Heart left ventricle (tissue), 16 donors: ENCODE data around the gene FEN1. TPM values are rescaled to one million over a fixed set of nuclear protein-coding genes. Genes with fewer than 3 reads are reported as not detected.
A peak's percentile ranks its signal among the peaks of the same experiment; 100 is the strongest.

Source experiments
- ATAC-seq, 4 donors: fragments of 200-7000 bp; cut with Tn5 transposase; one replicate each; pipeline ENCODE4 v1.9.1; 2020 to 2022; ENCODE audit warnings: moderate library complexity in 4 of 4, mild to moderate bottlenecking in 3 of 4, moderate number of reproducible peaks in 1 of 4
- DNase-seq, 5 donors: peaks; one replicate each; pipeline ENCODE4 v3.0.0-alpha.2; 2020
- H3K27ac ChIP-seq, 12 donors: fragments of 200-600 bp; sonication (generic) in 4 of 12; one replicate each; pipeline versions ENCODE4 v1.5.0 to v1.8.0; 2016 to 2022; ENCODE audit warnings: mild to moderate bottlenecking in 2 of 12
- H3K27me3 ChIP-seq, 9 donors: fragments of 200-600 bp; sonication (generic) in 2 of 9; one replicate each; pipeline versions ENCODE4 v1.5.1 to v1.8.0; 2016 to 2022; ENCODE audit warnings: mild to moderate bottlenecking in 3 of 9
- H3K36me3 ChIP-seq, 9 donors: fragments of 200-600 bp; sonication (generic) in 2 of 9; one replicate each; pipeline versions ENCODE4 v1.5.0 to v1.8.0; 2018 to 2022; ENCODE audit warnings: mild to moderate bottlenecking in 2 of 9
- H3K4me1 ChIP-seq, 12 donors: fragments of 200-600 bp; sonication (generic) in 4 of 12; one replicate each; pipeline versions ENCODE4 v1.5.0 to v1.8.0; 2016 to 2022; ENCODE audit warnings: mild to moderate bottlenecking in 3 of 12
- H3K4me3 ChIP-seq, 12 donors: fragments of 200-600 bp; sonication (generic) in 4 of 12; one replicate each; pipeline versions ENCODE4 v1.5.0 to v1.8.0; 2017 to 2022; ENCODE audit warnings: mild to moderate bottlenecking in 9 of 12, moderate library complexity in 4 of 12
- H3K9me3 ChIP-seq, 12 donors: fragments of 200-600 bp; sonication (generic) in 4 of 12; one replicate each; pipeline versions ENCODE4 v1.5.0 to v1.8.0; 2016 to 2022; ENCODE audit warnings: mild to moderate bottlenecking in 1 of 12
- POLR2A ChIP-seq, 2 donors: fragments of 450-650 bp; IDR thresholded peaks; one replicate each; pipeline ENCODE4 v1.6.1; 2017; ENCODE audit warnings: antibody characterized with exemption in 2 of 2, mild to moderate bottlenecking in 2 of 2, moderate library complexity in 2 of 2
- WGBS, 4 donors: extraction: QIAGEN DNeasy Blood & Tissue Kit in 2 of 4; methylation state at CpG; one replicate each; pipeline versions ENCODE4 v1.1.5 to v1.1.7; 2013 to 2018; 5-methylcytosine and 5-hydroxymethylcytosine counted together
- intact Hi-C, 10 donors: fragments of 100-400 bp; cut with DNase I; formaldehyde crosslinking; loops; one replicate each; pipeline versions ENCODE4 v1.11.1 to v1.14.2; 2022
- polyA plus RNA-seq, 2 donors: library from polyadenylated mRNA; stranded (reverse); fragments of 200-250 nt; gene quantifications; one replicate each; pipeline ENCODE4 v1.2.3, GENCODE V29; 2013
- total RNA-seq, 9 donors: library from RNA; depleted of rRNA in 2 of 9; stranded (reverse); fragments of >200 nt in 2 of 9; fragmentation: NEBNext Ultra II Directional in 3 of 9; extraction: Animal tissue kit (Norgen Biotek cat#: 25700) in 3 of 9; gene quantifications; one replicate each; pipeline versions ENCODE4 v1.1.0 to v1.2.4, GENCODE V29; 2016 to 2023
- TF ChIP-seq, protein P1 (sequence below), 12 donors: fragments of 200-600 bp; sonication (generic) in 4 of 12; IDR thresholded peaks; one replicate each; pipeline versions ENCODE4 v1.5.0 to v1.8.0; 2018 to 2022; ENCODE audit warnings: antibody characterized with exemption in 12 of 12, mild to moderate bottlenecking in 5 of 12
- donor health status: ischemic (EF 13 %, LVEDD 7.1; RV severe dilation, severe dysfunction).
- donor health status: healthy with polysubstance abuse.
- donor health status: DM: no; HTN: yes; CAD: no.
- donor health status: DM: no; HTN: no; CAD: no.
- donor health status: ischemic (EF 25% LVEDD 6.9; RV normal size, moderate dysfunction).
- donor health status: ischemic (EF 25% LVEDD 5.7; RV mildly dilated, moderate dysfunction).
- donor health status: healthy.
- donor health status: DM: yes; HTN: yes; CAD: no.
- donor health status: ischemic (EF 35%, LVEDD 5.7; RV mildly dilated, moderate dysfunction).
- donor health status: nonischemic (EF 11% LVEDD 7.7; RV severe dilation, severe dysfunction).
- donor health status: DM: yes; HTN: yes; CAD: no.
- donor health status: PGD.
- donor health status: ischemic (EF 29% LVEDD 5.4; RV normal size, mild dysfunction).
- donor health status: nonischemic (EF 23%, LVEDD 6.1; RV moderate dilation, normal function).

Gene FEN1
- total and polyA plus RNA-seq, 11 donors = 2.6 to 13.7 (median 6.8) TPM

DNA sequence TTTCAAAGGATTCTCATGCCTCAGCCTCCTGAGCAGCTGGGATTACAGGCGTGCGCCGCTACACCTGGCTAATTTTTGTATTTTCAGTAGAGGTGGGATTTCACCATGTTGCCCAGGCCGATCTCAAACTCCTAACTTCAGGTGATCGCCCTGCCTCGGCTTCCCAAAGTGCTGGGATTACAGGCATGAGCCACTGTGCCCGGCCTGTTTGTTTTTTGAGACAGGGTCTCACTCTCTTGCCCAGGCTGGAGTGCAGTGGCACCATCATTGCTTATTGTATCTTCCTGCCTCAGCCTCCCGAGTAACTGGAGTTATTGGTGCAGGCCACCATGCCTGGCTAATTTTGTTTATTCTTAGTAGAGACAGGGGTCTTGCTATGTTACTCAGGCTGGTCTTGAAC, 43.5 kb downstream of the FEN1 start:
- Histone ChIP-seq H3K4me1 (peaks cover 0 to 46% (median 25%) of the 10 kb centered on the region in 12 donors), H3K4me3 (no peak overlapping the region), H3K27ac (peak overlapping the region in 2 of 12 donors; percentile 22 to 84), H3K27me3 (no peaks in the 10 kb centered on the region), H3K36me3 (peaks cover 0 to 28% (median 16%) of the 10 kb centered on the region in 9 donors), H3K9me3 (no peaks in the 10 kb centered on the region)
- ATAC-seq (no peak), DNase-seq (peak in 1 of 5 donors; percentile 11)
- intact Hi-C loops = no loop called here
- no peak for TF ChIP-seq POLR2A (IDR thresholded peaks at IDR 0.05)
- TF ChIP-seq, protein P1, sequence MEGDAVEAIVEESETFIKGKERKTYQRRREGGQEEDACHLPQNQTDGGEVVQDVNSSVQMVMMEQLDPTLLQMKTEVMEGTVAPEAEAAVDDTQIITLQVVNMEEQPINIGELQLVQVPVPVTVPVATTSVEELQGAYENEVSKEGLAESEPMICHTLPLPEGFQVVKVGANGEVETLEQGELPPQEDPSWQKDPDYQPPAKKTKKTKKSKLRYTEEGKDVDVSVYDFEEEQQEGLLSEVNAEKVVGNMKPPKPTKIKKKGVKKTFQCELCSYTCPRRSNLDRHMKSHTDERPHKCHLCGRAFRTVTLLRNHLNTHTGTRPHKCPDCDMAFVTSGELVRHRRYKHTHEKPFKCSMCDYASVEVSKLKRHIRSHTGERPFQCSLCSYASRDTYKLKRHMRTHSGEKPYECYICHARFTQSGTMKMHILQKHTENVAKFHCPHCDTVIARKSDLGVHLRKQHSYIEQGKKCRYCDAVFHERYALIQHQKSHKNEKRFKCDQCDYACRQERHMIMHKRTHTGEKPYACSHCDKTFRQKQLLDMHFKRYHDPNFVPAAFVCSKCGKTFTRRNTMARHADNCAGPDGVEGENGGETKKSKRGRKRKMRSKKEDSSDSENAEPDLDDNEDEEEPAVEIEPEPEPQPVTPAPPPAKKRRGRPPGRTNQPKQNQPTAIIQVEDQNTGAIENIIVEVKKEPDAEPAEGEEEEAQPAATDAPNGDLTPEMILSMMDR (IDR thresholded peaks at IDR 0.05) = no peak
- WGBS, 4 donors = 94 to 98% (median 98%) methylated on average over 8 of the region's 8 CpGs

DNA sequence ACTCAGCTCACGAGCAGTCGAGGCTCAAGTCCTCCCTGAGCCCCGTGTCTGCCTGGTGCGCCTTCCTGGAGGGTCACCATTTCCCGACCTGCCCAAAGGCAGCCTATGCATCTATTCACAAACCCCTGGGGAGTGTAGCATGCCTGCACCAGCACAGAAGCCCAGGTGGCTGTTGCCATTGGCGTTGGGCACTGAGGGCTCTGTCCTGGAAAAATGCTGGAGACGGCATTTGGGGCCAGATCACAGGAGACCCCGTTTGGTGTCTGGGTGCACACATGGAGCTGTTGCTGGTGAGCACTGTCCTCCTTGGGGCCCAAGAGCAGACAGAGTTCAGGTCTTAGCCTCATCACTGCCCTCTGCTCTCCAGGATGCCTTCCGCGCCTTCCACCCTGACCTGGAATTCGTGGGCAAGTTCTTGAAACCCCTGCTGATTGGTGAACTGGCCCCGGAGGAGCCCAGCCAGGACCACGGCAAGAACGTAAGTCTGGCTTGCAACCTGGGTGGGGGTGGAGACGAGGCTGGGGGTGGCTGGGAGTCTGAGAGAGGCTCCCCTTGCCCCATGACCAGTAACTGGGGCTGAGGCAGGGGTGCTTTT, 44.8 kb downstream of the FEN1 start:
- peak in 1 of 5 donors; percentile 12 for DNase-seq
- Histone ChIP-seq H3K9me3 (no peaks in the 10 kb centered on the region), H3K27me3 (no peaks in the 10 kb centered on the region), H3K36me3 (peaks cover 0 to 42% (median 27%) of the 10 kb centered on the region in 9 donors), H3K4me3 (no peak overlapping the region), H3K4me1 (peaks cover 0 to 45% (median 24%) of the 10 kb centered on the region in 12 donors), H3K27ac (no peak overlapping the region)
- TF ChIP-seq, protein P1 (IDR thresholded peaks at IDR 0.05) = no peak
- no peak for TF ChIP-seq POLR2A (IDR thresholded peaks at IDR 0.05)
- WGBS, 4 donors = 90 to 96% (median 95%) methylated on average over 11 to 15 of the region's 15 CpGs
- intact Hi-C loops = no loop called here
- no peak for ATAC-seq

DNA sequence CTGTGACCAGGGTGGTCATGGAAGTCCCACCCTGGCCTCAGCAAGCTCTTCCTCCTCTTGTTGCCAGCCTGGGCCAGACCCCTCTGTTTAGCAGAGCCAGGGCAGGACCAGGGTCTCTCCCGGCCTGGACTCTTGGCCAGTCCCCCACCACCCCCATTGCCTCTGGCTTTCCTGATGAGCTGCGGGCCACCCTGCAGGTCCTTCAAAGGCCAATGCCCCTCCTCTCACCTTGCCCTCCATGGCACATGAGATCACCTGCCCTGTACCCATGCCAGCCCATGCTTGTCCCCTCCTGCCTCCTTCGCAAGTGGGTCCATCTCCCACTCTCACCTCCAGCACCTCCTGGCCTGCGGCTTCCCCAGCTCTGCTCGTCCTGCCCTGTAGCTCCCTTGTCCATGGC, 45.8 kb downstream of the FEN1 start:
- intact Hi-C loops = no loop called here
- peaks cover 0 to 51% (median 34%) of the 10 kb centered on the region in 9 donors for H3K36me3 ChIP-seq
- no peak for ATAC-seq
- WGBS, 4 donors = 88 to 97% (median 96%) methylated on average over 5 of the region's 5 CpGs
- H3K4me3 ChIP-seq = no peak overlapping the region
- TF ChIP-seq, protein P1 (IDR thresholded peaks at IDR 0.05) = no peak
- no peak for TF ChIP-seq POLR2A (IDR thresholded peaks at IDR 0.05)
- H3K27me3 ChIP-seq = no peaks in the 10 kb centered on the region
- H3K4me1 ChIP-seq = peaks cover 0 to 39% (median 23%) of the 10 kb centered on the region in 12 donors
- H3K9me3 ChIP-seq = no peaks in the 10 kb centered on the region
- H3K27ac ChIP-seq = no peak overlapping the region
- peak in 1 of 5 donors; percentile 15 for DNase-seq

DNA sequence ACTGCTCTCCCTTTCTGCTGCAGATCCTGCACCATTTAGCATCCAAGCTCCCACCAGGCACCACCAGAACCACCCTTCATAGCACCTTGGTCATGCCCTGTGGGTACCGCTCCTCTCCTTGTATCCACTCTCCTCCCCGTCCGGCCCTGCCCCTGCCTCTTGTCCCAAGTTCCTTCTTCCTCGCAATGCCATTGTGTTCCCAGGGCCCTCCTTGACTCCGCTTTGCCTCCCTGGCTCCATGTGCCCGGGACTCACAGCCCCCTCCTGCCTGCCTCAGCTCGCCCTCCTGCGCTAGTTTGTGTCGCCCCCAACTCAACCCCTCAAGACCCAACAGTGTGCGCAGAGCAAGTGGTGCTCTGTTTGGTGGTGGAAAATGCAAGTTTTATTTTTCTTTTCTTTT, 46.2 kb downstream of the FEN1 start:
- Histone ChIP-seq H3K27me3 (no peaks in the 10 kb centered on the region), H3K4me3 (no peak overlapping the region), H3K4me1 (peaks cover 0 to 37% (median 22%) of the 10 kb centered on the region in 12 donors), H3K27ac (no peak overlapping the region), H3K36me3 (peaks cover 0 to 54% (median 38%) of the 10 kb centered on the region in 9 donors), H3K9me3 (no peaks in the 10 kb centered on the region)
- intact Hi-C loops = no loop called here
- ATAC-seq (no peak), DNase-seq (peak in 2 of 5 donors; percentile 14 to 23)
- TF ChIP-seq, protein P1 (IDR thresholded peaks at IDR 0.05) = no peak
- no peak for TF ChIP-seq POLR2A (IDR thresholded peaks at IDR 0.05)
- WGBS, 4 donors = 87 to 98% (median 90%) methylated on average over 10 of the region's 10 CpGs
